GM12878 (cell line): ENCODE measurements around the gene GSG1L. TPM values are rescaled to one million over a fixed set of nuclear protein-coding genes. Genes with fewer than 3 reads are reported as not detected.

Experiments
- ATAC-seq: fragments of 200-7000 bp; cut with Tn5 transposase; 3 replicates; pipeline ENCODE4 v1.9.1; 2020; ENCODE audit warnings: mild to moderate bottlenecking, moderate library complexity
- BruUV-seq: library from RNA; stranded (reverse); fragments of 400-500 nt; replicated peaks from 2 replicates; lab custom pipeline; 2021; lab: Mats Ljungman, UMichigan
- CTCF ChIA-PET: fragments of 300-600 bp; sonication (Branson Sonifier 250); formaldehyde crosslinking; extraction: SDS; loops from one replicate; lab custom pipeline; 2021; ENCODE audit warnings: inconsistent platforms; lab: Yijun Ruan, JAX
- POLR2A ChIA-PET: fragments of 350-600 bp; formaldehyde crosslinking; extraction: SDS; loops from one replicate; lab custom pipeline; 2021; ENCODE audit warnings: inconsistent platforms; lab: Charles Lee
- RAD21 ChIA-PET: fragments of 300-600 bp; sonication (Branson Sonifier 250); formaldehyde crosslinking; loops from one replicate; lab custom pipeline; 2023; ENCODE audit warnings: antibody characterized with exemption; ENCODE audit not compliant: unreplicated experiment; lab: Charles Lee
- SMC1A ChIA-PET: fragments of 300-600 bp; sonication (Branson Sonifier 250); formaldehyde crosslinking; loops from one replicate; lab custom pipeline; 2023; ENCODE audit not compliant: unreplicated experiment, uncharacterized antibody; lab: Charles Lee
- DNase-seq: peaks from one replicate; pipeline ENCODE4 v3.0.0-alpha.2; 2011; ENCODE audit warnings: low read depth, low spot score
- FAIRE-seq: peaks from 3 replicates; lab custom pipeline; 2011; peaks lifted over from hg19 to GRCh38; lab: Jason Lieb, UNC
- H2AFZ ChIP-seq: 2 replicates; pipeline ENCODE4 v1.6.0; 2011; ENCODE audit warnings: low read depth, low read length, control low read depth; ENCODE audit not compliant: control insufficient read depth
- H3K27ac ChIP-seq: 2 replicates; pipeline ENCODE4 v1.5.1; 2011; ENCODE audit warnings: control low read depth; ENCODE audit not compliant: control insufficient read depth, insufficient read depth
- H3K27me3 ChIP-seq, 2 experiments: replicated peaks in 1 of 2; 2 replicates each; pipeline versions ENCODE4 v1.6.0 to v1.6.1; 2011; ENCODE audit warnings: low read length in 1 of 2; ENCODE audit not compliant: control insufficient read depth in 2 of 2, insufficient read depth in 2 of 2
- H3K36me3 ChIP-seq, 2 experiments: 2 replicates each; pipeline ENCODE4 v1.5.1; 2011; ENCODE audit warnings: low read length in 1 of 2; ENCODE audit not compliant: control insufficient read depth in 2 of 2, insufficient read depth in 2 of 2
- H3K4me1 ChIP-seq: 2 replicates; pipeline ENCODE4 v1.6.1; 2011; ENCODE audit warnings: mild to moderate bottlenecking, low read length, moderate library complexity, mixed read lengths; ENCODE audit not compliant: control insufficient read depth, insufficient read depth
- H3K4me2 ChIP-seq: 2 replicates; pipeline ENCODE4 v1.6.0; 2011; ENCODE audit warnings: control low read depth; ENCODE audit not compliant: control insufficient read depth, insufficient read depth
- H3K4me3 ChIP-seq: fragments of 200-600 bp; sonication (generic); 2 replicates; pipeline ENCODE4 v1.5.1; 2016
- H3K79me2 ChIP-seq: 2 replicates; pipeline ENCODE4 v1.6.0; 2011; ENCODE audit warnings: low read length; ENCODE audit not compliant: control insufficient read depth, insufficient read depth
- H3K9ac ChIP-seq: 2 replicates; pipeline ENCODE4 v1.8.0; 2011; ENCODE audit warnings: low read length, control low read depth, mixed read lengths; ENCODE audit not compliant: control insufficient read depth, insufficient read depth
- H3K9me3 ChIP-seq: replicated peaks from 3 replicates; pipeline ENCODE4 v1.5.1; 2011; ENCODE audit warnings: mild to moderate bottlenecking, low read length; ENCODE audit not compliant: control insufficient read depth, insufficient read depth
- H4K20me1 ChIP-seq: 2 replicates; pipeline ENCODE4 v1.6.0; 2011; ENCODE audit not compliant: control insufficient read depth, insufficient read depth
- BHLHE40 ChIP-seq, 2 experiments: fragments of 450-650 bp in 1 of 2; IDR thresholded peaks; 2 replicates each; pipeline ENCODE4 v1.6.1; 2011 to 2017; ENCODE audit warnings: low read depth in 2 of 2, borderline replicate concordance in 1 of 2, improper control_type of control experiment in 1 of 2, low read length in 1 of 2, mild to moderate bottlenecking in 1 of 2
- KDM1A ChIP-seq: fragments of 200-600 bp; sonication (generic); IDR thresholded peaks from 2 replicates; pipeline ENCODE4 v1.6.1; 2016; ENCODE audit warnings: borderline replicate concordance
- TCF3 ChIP-seq: IDR thresholded peaks from 2 replicates; pipeline ENCODE4 v1.6.1; 2012; ENCODE audit warnings: low read depth, mild to moderate bottlenecking, low read length, borderline replicate concordance; ENCODE audit not compliant: insufficient read depth
- ZNF384 ChIP-seq: IDR thresholded peaks from 2 replicates; pipeline ENCODE4 v1.6.1; 2012; ENCODE audit warnings: low read depth, mild to moderate bottlenecking, low read length, improper control_type of control experiment, borderline replicate concordance
- ZSCAN29 ChIP-seq: fragments of 450-650 bp; IDR thresholded peaks from 2 replicates; pipeline ENCODE4 v1.6.1; 2017; ENCODE audit warnings: mild to moderate bottlenecking, moderate library complexity
- WGBS: methylation state at CpG from one replicate; pipeline ENCODE4 v1.1.6; 2016; ENCODE audit warnings: low lambda C conversion rate; ENCODE audit not compliant: insufficient replicate concordance, insufficient coverage; ENCODE audit errors: missing lambda C conversion rate; 5-methylcytosine and 5-hydroxymethylcytosine counted together
- in situ Hi-C: fragments of 300-500 bp; cut with MboI; formaldehyde crosslinking; loops from 9 replicates; pipeline ENCODE4 v1.14.3; 2018; ENCODE audit warnings: mixed read lengths
- intact Hi-C: fragments of 100-400 bp; cut with micrococcal nuclease; formaldehyde crosslinking; loops from one replicate; pipeline ENCODE4 v1.14.2; 2022; ENCODE audit not compliant: unreplicated experiment
- polyA plus RNA-seq, 11 experiments: library from polyadenylated mRNA; depleted of rRNA in 4 of 11; unstranded in 6 of 11; stranded (reverse) in 5 of 11; fragments of >200 nt; fragmentation: Nextera tagmentation in 4 of 11; fragmentation: Illumina TruSeq in 1 of 11; extraction: Ambion mirVana in 4 of 11; extraction: Trizol in 1 of 11; gene quantifications; 1 replicate in 1 of 11; 2 replicates in 10 of 11; pipeline versions ENCODE4 v1.2.1 to v1.2.3, GENCODE V29; 2011 to 2016; ENCODE audit warnings: inconsistent platforms in 2 of 11, missing spikeins in 2 of 11, low read depth in 1 of 11
- total RNA-seq, 4 experiments: library from RNA; depleted of rRNA in 3 of 4; stranded (reverse); fragments of >200 nt in 3 of 4; fragmentation: Illumina TruSeq in 1 of 4; extraction: Trizol in 1 of 4; gene quantifications; 2 replicates each; pipeline versions ENCODE4 v1.2.1 to v1.2.3, GENCODE V29; 2013 to 2021
- TF ChIP-seq, protein P1 (sequence below): IDR thresholded peaks from 2 replicates; pipeline ENCODE4 v1.6.1; 2012; ENCODE audit warnings: mild to moderate bottlenecking, low read depth, low read length
- TF ChIP-seq, protein P2 (sequence below): IDR thresholded peaks from 2 replicates; pipeline ENCODE4 v1.6.1; 2011; ENCODE audit warnings: low read depth, low read length, improper control_type of control experiment, borderline replicate concordance

GSG1L gene
- total and polyA plus RNA-seq, 10 of the 15 experiments (the other 5 are each of a cell fraction or from before 2014, with no cell fraction given), result not detected

DNA sequence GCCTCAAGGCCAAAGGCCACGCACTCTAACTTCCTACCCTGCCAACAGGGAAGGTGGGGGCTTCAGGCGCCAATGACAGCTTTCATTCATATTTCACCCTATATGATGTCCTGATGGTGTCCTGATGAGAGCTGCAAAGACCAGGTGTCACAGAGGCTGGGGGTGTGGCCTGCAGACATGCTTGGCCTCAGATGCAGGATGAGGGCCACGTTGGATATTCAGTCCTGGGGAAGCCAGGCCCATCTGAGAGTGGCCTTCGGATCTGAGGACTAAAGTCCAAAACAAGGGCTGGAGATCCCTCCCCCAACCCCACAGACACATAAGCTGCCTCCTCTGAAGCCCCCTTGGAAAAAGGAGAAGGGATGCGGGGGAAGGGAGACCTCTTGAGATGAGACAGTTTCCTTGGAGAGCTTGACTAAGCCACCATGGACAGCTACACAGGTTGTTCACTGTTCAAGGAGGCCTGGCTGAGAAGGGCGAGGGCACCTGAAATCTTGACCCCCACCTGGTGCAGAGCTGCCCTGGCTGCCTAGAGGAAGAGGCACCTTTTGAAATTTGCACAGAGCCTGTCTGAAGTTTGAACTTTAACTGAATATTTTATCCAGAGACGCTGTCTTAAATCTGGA, 24.3 kb upstream of the GSG1L start:
- no peaks in the 10 kb centered on the region for H3K4me1 ChIP-seq
- in situ Hi-C loops, result no loop called here
- no peaks in the 10 kb centered on the region for H3K27me3 ChIP-seq
- no peaks in the 10 kb centered on the region for H4K20me1 ChIP-seq
- ATAC-seq (peak; percentile 44), FAIRE-seq (no peak), DNase-seq (no peak)
- POLR2A ChIA-PET, result interaction anchor here (0.5 to 0.7 kb wide), 2 partner anchors 131 to 447 kb away, joined by 4 to 6 read pairs; no protein-coding TSS in a partner anchor
- no peak overlapping the region for H3K4me2 ChIP-seq
- H2AFZ ChIP-seq, result no peak overlapping the region
- no peak for TF ChIP-seq ZNF384
- TF ChIP-seq, protein P1, sequence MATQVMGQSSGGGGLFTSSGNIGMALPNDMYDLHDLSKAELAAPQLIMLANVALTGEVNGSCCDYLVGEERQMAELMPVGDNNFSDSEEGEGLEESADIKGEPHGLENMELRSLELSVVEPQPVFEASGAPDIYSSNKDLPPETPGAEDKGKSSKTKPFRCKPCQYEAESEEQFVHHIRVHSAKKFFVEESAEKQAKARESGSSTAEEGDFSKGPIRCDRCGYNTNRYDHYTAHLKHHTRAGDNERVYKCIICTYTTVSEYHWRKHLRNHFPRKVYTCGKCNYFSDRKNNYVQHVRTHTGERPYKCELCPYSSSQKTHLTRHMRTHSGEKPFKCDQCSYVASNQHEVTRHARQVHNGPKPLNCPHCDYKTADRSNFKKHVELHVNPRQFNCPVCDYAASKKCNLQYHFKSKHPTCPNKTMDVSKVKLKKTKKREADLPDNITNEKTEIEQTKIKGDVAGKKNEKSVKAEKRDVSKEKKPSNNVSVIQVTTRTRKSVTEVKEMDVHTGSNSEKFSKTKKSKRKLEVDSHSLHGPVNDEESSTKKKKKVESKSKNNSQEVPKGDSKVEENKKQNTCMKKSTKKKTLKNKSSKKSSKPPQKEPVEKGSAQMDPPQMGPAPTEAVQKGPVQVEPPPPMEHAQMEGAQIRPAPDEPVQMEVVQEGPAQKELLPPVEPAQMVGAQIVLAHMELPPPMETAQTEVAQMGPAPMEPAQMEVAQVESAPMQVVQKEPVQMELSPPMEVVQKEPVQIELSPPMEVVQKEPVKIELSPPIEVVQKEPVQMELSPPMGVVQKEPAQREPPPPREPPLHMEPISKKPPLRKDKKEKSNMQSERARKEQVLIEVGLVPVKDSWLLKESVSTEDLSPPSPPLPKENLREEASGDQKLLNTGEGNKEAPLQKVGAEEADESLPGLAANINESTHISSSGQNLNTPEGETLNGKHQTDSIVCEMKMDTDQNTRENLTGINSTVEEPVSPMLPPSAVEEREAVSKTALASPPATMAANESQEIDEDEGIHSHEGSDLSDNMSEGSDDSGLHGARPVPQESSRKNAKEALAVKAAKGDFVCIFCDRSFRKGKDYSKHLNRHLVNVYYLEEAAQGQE, result peak; percentile 67
- no peak for TF ChIP-seq KDM1A
- no peak for TF ChIP-seq TCF3
- TF ChIP-seq BHLHE40 (IDR thresholded peaks at IDR 0.05; ENCODE audit: borderline replicate concordance in 1 of 2, low read depth in 2 of 2, low read length in 1 of 2), result no peak
- TF ChIP-seq ZSCAN29, result no peak
- TF ChIP-seq, protein P2, sequence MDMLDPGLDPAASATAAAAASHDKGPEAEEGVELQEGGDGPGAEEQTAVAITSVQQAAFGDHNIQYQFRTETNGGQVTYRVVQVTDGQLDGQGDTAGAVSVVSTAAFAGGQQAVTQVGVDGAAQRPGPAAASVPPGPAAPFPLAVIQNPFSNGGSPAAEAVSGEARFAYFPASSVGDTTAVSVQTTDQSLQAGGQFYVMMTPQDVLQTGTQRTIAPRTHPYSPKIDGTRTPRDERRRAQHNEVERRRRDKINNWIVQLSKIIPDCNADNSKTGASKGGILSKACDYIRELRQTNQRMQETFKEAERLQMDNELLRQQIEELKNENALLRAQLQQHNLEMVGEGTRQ, result no peak
- WGBS, result 85% methylated on average over 7 of the region's 7 CpGs
- H3K9ac ChIP-seq, result no peak overlapping the region
- CTCF ChIA-PET, result interaction anchor here (0.6 kb wide), 1 partner anchor 130 kb away, joined by 3 read pairs; no protein-coding TSS in a partner anchor
- H3K36me3 ChIP-seq, result no peaks in the 10 kb centered on the region
- intact Hi-C loops, result no loop called here
- SMC1A ChIA-PET, result no interaction called here
- no peaks in the 10 kb centered on the region for H3K79me2 ChIP-seq
- H3K9me3 ChIP-seq, result no peaks in the 10 kb centered on the region
- RAD21 ChIA-PET, result no interaction called here
- no peak overlapping the region for H3K27ac ChIP-seq
- no TSS peak for BruUV-seq
- H3K4me3 ChIP-seq, result no peak overlapping the region
